ENCODE results near the gene HAX1. TPM values are rescaled to one million over a fixed set of nuclear protein-coding genes. Genes with fewer than 3 reads are reported as not detected.
A peak's percentile ranks its signal among the peaks of the same experiment; 100 is the strongest.
"Not testable (repeated sequence)": the region's sequence is repeated elsewhere in the genome, so short reads cannot be mapped to it uniquely, and the experiment has no call there.

Gene HAX1
- total RNA-seq, result 41.6 TPM

- ATAC-seq (peak; percentile 92), DNase-seq (ENCODE audit: low spot score) (peak; percentile 95)
Observed at GRCh38 chr1:154272217-154272998, at the start of gene HAX1. TSS of gene HAX1 (plus strand) at chr1:154272629. CDS start at chr1:154272724, 95 bp downstream.

- DNase-seq (ENCODE audit: low spot score) (no peak), ATAC-seq (no peak)
Observed at GRCh38 chr1:154222918-154223317, 49.5 kb upstream of the HAX1 start.

DNA sequence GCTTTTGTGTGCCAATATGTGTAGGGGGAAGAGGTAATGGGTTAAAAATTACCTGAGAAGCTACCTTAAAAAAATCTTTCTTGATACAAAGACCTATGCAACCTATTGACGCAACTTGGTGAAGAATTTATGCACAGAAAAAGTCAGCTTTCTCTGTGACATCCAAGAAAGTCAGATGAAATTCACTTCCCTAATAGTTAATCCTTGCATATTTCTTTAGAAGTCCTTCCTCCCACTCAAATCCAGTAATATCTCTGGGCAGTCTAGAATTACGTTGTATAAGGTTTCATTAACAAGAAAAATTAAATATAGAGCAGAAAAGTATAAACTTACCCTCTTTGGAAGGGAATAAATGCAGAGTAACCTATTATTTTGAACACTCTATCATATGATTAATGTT lies 48.8 kb upstream of the HAX1 start:
- no peak for ATAC-seq
- DNase-seq (ENCODE audit: low spot score), result no peak

- ATAC-seq (no peak), DNase-seq (ENCODE audit: low spot score) (no peak)
Observed at GRCh38 chr1:154225370-154225769, 47.1 kb upstream of the HAX1 start.

- ATAC-seq; DNase-seq (ENCODE audit: low spot score): not testable (repeated sequence)
Observed at GRCh38 chr1:154231112-154231511, 41.3 kb upstream of the HAX1 start.

DNA sequence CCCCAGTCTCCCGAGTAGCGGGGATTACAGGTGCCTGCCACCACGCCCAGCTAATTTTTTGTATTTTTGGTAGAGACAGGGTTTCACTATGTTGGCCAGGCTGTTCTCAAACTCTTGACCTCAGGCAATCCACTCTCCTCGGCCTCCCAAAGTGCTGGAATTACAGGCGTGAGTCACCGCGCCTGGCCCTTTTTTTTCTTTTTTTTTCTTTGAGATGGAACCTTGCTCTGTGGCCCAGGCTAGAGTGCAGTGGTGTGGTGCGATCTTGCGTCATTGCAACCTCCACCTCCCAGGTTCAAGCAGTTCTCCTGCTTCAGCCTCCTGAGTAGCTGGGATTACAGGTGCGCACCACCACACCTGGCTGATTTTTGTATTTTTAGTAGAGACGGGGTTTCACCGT lies 39.3 kb upstream of the HAX1 start:
- ATAC-seq; DNase-seq (ENCODE audit: low spot score): not testable (repeated sequence)

- DNase-seq (ENCODE audit: low spot score) (no peak), ATAC-seq (peak; percentile 58)
Observed at GRCh38 chr1:154236855-154237254, 35.6 kb upstream of the HAX1 start.

DNA sequence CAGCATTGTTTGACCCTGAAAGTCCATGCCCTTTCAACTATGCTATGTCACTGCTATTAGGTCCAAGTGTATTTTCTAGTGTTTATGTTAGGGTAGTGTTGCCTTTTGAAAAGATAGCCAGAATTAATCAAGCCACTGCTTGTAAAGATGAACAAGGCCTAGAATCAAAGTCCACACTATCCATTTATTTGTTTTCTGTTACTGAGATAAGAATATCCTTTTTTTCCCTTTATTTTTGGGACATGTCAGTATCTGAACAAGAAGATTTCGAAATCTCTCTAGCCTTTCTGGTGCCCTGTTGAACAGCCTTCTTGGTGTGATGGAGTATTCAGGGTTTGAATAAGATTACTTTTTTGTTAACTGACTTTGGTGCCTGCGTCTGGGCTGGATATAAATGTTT lies 35.0 kb upstream of the HAX1 start:
- ATAC-seq, result peak; percentile 87
- no peak for DNase-seq (ENCODE audit: low spot score)

- no peak for DNase-seq (ENCODE audit: low spot score)
- ATAC-seq, result peak; percentile 55
Observed at GRCh38 chr1:154237880-154238506, 34.4 kb upstream of the HAX1 start.

DNA sequence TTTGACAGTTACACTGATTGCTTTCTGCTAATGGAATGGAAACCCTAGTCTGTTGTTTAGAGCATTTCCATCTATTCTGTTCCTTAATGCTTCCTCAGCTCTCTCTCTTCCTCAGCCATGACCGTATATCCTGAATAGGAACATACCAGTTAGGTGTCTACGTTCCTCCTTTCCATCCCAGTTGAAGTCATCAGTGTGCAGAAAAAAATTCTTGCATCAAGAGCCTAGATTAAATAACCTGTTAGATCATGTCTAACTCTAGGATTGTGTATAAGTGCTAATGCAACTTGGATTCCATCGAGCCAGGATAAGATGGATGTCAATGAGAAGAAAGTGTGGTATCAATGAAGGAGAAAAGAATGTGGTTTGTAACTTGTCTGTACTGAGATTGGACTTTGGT lies 32.9 kb upstream of the HAX1 start:
- DNase-seq (ENCODE audit: low spot score), result no peak
- ATAC-seq, result no peak

- ATAC-seq (no peak), DNase-seq (ENCODE audit: low spot score) (no peak)
Observed at GRCh38 chr1:154240294-154240833, 32.1 kb upstream of the HAX1 start.

GRCh38 chr1:154241703-154242351 lies 30.6 kb upstream of the HAX1 start:
- no peak for ATAC-seq
- no peak for DNase-seq (ENCODE audit: low spot score)

GRCh38 chr1:154253671-154254070 lies 18.8 kb upstream of the HAX1 start:
- DNase-seq (ENCODE audit: low spot score), result no peak

GRCh38 chr1:154256686-154257085 lies 15.7 kb upstream of the HAX1 start:
- no peak for DNase-seq (ENCODE audit: low spot score)
- no peak for ATAC-seq

More at GRCh38 chr1:154253671-154254070, 18.8 kb upstream of the HAX1 start:
- no peak for ATAC-seq

DNA sequence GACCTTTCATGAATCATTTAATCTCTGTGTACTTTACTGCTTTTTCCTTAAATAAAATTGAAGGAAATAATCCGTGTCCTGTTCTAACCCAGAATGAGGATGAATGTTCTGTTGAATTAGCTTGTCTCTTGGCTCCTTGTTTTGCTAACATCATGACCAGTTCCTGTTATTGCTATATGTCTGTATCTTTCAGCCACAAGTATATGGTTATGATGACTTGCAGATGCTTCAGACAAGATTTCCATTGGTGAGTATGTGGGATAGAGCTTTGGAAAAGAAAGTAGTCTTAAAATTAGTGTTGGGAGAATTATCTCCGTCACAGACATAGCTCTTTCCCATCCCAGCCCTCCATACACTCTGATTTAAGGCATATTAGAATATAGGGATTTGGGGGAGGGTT lies 13.6 kb upstream of the HAX1 start:
- ATAC-seq, result no peak
- no peak for DNase-seq (ENCODE audit: low spot score)

- DNase-seq (ENCODE audit: low spot score), result no peak
- no peak for ATAC-seq
Observed at GRCh38 chr1:154260127-154260526, 12.3 kb upstream of the HAX1 start.

- DNase-seq (ENCODE audit: low spot score) (no peak), ATAC-seq (no peak)
Observed at GRCh38 chr1:154263465-154264332, 8.7 kb upstream of the HAX1 start.

- no peak for ATAC-seq
- DNase-seq (ENCODE audit: low spot score), result no peak
Observed at GRCh38 chr1:154264454-154264853, 8.0 kb upstream of the HAX1 start.

DNA sequence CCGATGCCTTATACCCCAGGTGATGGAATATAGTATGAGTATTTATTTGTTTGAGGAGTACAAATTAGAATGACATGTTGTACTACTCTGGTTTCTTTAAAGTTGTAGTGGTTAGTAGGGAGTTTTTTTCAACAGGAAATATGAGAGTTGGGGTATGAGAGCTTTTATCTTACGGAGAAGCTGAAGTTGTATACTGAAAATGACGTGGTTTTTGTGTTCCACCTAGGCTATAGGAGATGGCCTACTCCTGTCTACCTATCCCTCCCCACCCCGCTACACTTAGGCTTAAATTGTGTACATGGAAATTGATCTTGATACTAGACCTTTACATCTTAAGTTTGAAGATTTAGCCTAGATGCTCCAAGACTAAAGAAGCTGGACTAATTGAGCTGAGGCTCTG lies 6.8 kb upstream of the HAX1 start:
- no peak for DNase-seq (ENCODE audit: low spot score)
- ATAC-seq, result no peak

GRCh38 chr1:154270833-154271232 lies 1.6 kb upstream of the HAX1 start:
- no peak for ATAC-seq
- no peak for DNase-seq (ENCODE audit: low spot score)

All from left lobe of liver (tissue), 2 donors.